Fibroblast of peridontal ligament (primary cell): ENCODE data around the gene CELSR1.
"Not testable (repeated sequence)": the region's sequence is repeated elsewhere in the genome, so short reads cannot be mapped to it uniquely, and the experiment has no call there.

Source experiments
- DNase-seq: peaks from one replicate; pipeline ENCODE4 v3.0.0-alpha.2; 2010; ENCODE audit errors: extremely low read depth

The CELSR1 gene

GRCh38 chr22:46484156-46484860, 53.1 kb downstream of the CELSR1 start:
- no peak for DNase-seq

GRCh38 chr22:46483353-46483752, 54.1 kb downstream of the CELSR1 start:
- DNase-seq = no peak

- DNase-seq = no peak
Measured at GRCh38 chr22:46482056-46482675, 55.3 kb downstream of the CELSR1 start.

- DNase-seq = no peak
Measured at GRCh38 chr22:46481386-46481785, 56.0 kb downstream of the CELSR1 start.

GRCh38 chr22:46480396-46480795, 57.0 kb downstream of the CELSR1 start:
- no peak for DNase-seq

GRCh38 chr22:46479046-46479445, 58.4 kb downstream of the CELSR1 start:
- DNase-seq = no peak

GRCh38 chr22:46478083-46478551, 59.3 kb downstream of the CELSR1 start:
- DNase-seq = no peak

- no peak for DNase-seq
Measured at GRCh38 chr22:46476547-46476941, 60.9 kb downstream of the CELSR1 start.

GRCh38 chr22:46473896-46474557, 63.4 kb downstream of the CELSR1 start:
- no peak for DNase-seq

- DNase-seq = no peak
Measured at GRCh38 chr22:46473021-46473779, 64.2 kb downstream of the CELSR1 start.

GRCh38 chr22:46472722-46473016, 64.8 kb downstream of the CELSR1 start:
- no peak for DNase-seq

GRCh38 chr22:46471901-46472721, 65.3 kb downstream of the CELSR1 start:
- DNase-seq = no peak

- not testable (repeated sequence) for DNase-seq
Measured at GRCh38 chr22:46471330-46471729, 66.1 kb downstream of the CELSR1 start.

GRCh38 chr22:46469711-46470110, 67.7 kb downstream of the CELSR1 start:
- no peak for DNase-seq

- no peak for DNase-seq
Measured at GRCh38 chr22:46467006-46467405, 70.4 kb downstream of the CELSR1 start.

GRCh38 chr22:46466255-46466676, 71.2 kb downstream of the CELSR1 start:
- DNase-seq = no peak

- no peak for DNase-seq
Measured at GRCh38 chr22:46465793-46466192, 71.6 kb downstream of the CELSR1 start.

GRCh38 chr22:46465345-46465720, 72.1 kb downstream of the CELSR1 start:
- no peak for DNase-seq

GRCh38 chr22:46464701-46465344, 72.6 kb downstream of the CELSR1 start:
- no peak for DNase-seq

GRCh38 chr22:46464296-46464695, 73.1 kb downstream of the CELSR1 start:
- DNase-seq = no peak
